Measurements from ENCODE around the gene ANKRD44. TPM values are rescaled to one million over a fixed set of nuclear protein-coding genes. Genes with fewer than 3 reads are reported as not detected.

The ANKRD44 gene
- total RNA-seq, 1 experiment from 2014 or later: 34.6 TPM

DNA sequence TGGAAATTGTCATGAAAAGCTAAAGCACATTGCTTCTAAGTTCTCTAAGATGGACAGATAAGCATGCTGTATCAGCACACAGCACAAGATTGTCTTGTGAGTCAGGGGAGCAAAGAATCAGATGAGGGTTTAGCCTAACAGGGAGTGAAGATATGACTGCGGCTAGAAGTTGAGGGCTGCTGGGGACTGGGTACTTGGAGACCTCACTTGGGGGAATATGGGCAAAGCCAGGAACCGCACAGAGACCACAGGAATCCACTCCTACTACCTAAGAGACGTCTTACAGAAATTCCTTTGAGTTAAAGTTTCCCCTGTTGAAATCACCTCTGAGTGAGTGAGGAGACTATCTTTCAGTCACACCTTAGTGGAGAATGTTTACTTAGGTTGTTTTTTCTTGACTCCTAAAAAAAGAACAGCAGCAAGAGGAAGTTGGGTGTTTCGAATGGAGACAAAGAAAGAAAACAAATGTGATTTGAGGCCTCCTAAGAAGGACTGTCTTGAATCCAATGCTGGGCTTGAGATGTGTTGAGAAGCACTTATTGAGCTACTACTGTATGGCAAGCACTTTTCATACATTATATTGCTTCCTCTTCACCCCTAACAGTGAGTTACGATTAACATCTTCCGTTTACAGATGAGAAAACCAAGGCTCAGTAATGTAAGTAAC is 100.7 kb downstream of the ANKRD44 start:
- no peak for DNase-seq (ENCODE audit: low read depth, low spot score)
- in situ Hi-C loops (cut with HindIII; ENCODE audit: low pct_unique_long_range_greater_than_20kb, low sequenced_read_pairs): no loop called here

DNA sequence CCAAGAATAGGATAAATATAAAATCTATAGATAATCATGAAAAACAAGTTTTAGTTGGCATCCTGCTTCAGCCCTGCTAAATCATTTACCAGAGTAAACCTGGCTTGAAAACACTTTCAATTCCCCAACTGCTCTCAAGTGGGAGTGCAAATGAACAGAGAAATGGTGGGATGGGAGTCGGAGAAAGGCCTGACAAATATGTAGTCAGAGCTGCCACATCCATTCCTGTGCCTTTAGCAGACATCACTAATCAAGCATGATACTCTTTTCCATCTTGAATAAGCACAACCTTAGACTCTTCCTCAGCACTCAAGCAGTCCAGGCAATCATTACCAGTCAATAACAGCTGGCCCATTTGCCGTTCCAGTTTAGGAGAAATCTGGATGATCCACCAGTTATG is 101.3 kb downstream of the ANKRD44 start:
- DNase-seq (ENCODE audit: low read depth, low spot score): peak; percentile 19
- in situ Hi-C loops (cut with HindIII; ENCODE audit: low pct_unique_long_range_greater_than_20kb, low sequenced_read_pairs): no loop called here

DNA sequence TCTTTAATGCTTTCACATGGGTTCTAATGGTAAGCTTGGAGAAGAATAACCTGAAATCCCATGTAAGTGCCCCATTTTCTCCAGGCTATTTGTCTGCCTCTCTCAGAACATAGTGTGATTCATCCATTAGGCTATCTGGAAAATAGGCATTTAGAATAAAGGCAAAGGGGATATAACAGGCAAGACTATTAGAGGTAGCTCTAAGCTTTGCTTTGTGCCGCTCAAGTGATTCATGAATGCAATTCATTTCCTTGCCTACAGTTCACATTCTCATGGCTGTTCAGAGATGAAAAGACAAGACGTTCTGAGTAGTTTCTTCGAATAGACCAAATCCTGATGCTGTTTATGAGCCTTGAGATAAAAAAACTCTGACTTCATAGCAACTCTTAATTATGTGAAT is 101.7 kb downstream of the ANKRD44 start:
- in situ Hi-C loops (cut with HindIII; ENCODE audit: low pct_unique_long_range_greater_than_20kb, low sequenced_read_pairs): no loop called here
- no peak for DNase-seq (ENCODE audit: low read depth, low spot score)

- in situ Hi-C loops (cut with HindIII; ENCODE audit: low pct_unique_long_range_greater_than_20kb, low sequenced_read_pairs): no loop called here
- DNase-seq (ENCODE audit: low read depth, low spot score): no peak
Measured at GRCh38 chr2:197208024-197208423, 102.6 kb downstream of the ANKRD44 start.

GRCh38 chr2:197207598-197207997 is 103.0 kb downstream of the ANKRD44 start:
- no peak for DNase-seq (ENCODE audit: low read depth, low spot score)
- in situ Hi-C loops (cut with HindIII; ENCODE audit: low pct_unique_long_range_greater_than_20kb, low sequenced_read_pairs): no loop called here

DNA sequence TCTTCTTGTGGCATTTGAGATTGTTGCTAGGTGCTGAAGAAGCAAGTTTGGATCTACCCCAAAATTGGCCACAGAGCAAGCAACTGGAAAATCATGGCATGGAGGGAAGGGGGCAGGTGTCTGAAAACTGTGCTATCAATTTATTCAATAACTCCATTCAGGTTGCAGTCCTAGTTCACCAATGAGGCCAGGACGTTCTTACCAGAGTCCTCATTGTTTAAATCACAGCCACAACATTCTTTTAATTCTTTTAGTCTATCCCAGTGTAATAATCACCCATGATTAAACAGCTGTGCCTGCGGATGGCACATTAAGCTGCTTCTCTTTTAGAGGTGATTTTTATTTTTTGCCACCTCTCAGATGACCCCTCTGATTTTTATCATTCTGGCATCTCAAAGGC is 103.5 kb downstream of the ANKRD44 start:
- in situ Hi-C loops (cut with HindIII; ENCODE audit: low pct_unique_long_range_greater_than_20kb, low sequenced_read_pairs): no loop called here
- peak; percentile 13 for DNase-seq (ENCODE audit: low read depth, low spot score)

- DNase-seq (ENCODE audit: low read depth, low spot score): no peak
- in situ Hi-C loops (cut with HindIII; ENCODE audit: low pct_unique_long_range_greater_than_20kb, low sequenced_read_pairs): no loop called here
Measured at GRCh38 chr2:197205585-197206215, 104.9 kb downstream of the ANKRD44 start.

DNA sequence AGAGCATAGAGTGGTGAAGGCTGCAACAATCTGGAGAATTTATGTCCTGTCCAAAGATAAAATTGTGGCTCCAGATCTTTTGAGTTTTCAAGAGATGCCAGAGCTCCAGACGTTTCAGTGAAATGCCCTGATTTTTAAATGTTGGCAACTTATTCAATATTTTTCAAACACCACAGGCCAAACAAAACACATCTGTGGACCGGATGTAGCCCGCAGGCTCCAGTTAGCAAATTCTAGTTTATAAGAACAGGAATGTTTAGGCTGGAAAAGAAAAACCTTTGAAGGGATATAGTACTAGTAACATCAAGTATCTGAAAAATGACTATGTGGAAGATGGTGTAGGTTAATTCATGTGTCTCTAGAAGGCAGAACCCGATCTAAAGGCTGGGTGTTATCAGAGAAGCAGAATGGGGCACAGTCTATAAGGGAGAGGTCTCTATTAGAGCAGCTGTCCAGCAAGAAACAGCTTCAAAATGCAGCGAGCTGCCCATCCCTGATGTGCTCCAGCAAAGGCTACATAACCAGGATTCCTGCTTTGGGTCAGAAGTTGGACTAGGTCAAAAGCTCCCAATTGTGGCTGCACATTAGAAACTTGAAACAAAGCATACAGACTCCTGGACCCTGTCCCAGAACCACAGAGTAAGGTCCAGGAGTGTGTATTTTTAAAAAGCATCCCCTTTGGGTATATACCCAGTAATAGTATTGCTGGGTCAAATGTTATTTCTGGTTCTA is 105.9 kb downstream of the ANKRD44 start:
- no peak for DNase-seq (ENCODE audit: low read depth, low spot score)
- in situ Hi-C loops (cut with HindIII; ENCODE audit: low pct_unique_long_range_greater_than_20kb, low sequenced_read_pairs): no loop called here

DNA sequence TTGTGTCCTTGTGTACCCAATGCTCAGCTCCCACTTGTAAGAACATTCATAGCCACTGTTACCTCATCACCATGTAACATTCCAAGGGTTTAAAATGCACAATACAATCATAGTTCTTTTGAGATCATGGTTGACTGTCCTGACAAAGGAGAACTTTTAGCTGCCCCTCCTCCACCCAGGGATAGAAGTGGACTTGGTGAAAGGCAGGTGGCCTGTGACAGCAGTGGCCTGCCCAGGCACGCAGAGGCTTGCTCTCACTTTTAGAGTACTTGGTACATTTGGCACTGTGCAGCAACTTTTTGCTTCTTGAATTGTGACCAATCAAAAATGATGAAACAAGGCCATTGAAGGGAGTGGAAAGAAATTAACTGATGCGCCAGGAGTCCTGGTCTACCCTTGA is 108.7 kb downstream of the ANKRD44 start:
- in situ Hi-C loops (cut with HindIII; ENCODE audit: low pct_unique_long_range_greater_than_20kb, low sequenced_read_pairs): no loop called here
- DNase-seq (ENCODE audit: low read depth, low spot score): peak; percentile 25

DNA sequence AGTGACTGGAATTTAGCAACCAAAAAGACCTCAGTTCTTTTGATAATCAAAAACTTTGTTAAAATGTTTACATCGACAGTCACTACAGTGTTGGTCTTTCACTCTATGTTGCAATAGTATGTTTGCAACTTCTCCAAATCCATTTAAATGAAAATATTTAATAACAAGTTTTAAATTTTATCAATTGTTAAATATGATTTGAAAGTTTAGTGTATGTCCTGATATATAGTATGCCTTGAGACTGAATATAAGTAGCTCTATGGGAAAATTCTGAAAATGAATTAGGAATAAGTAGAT is 109.9 kb downstream of the ANKRD44 start:
- no peak for DNase-seq (ENCODE audit: low read depth, low spot score)
- in situ Hi-C loops (cut with HindIII; ENCODE audit: low pct_unique_long_range_greater_than_20kb, low sequenced_read_pairs): no loop called here

- no peak for DNase-seq (ENCODE audit: low read depth, low spot score)
- in situ Hi-C loops (cut with HindIII; ENCODE audit: low pct_unique_long_range_greater_than_20kb, low sequenced_read_pairs): no loop called here
Measured at GRCh38 chr2:197200051-197200761, 110.4 kb downstream of the ANKRD44 start.

- in situ Hi-C loops (cut with HindIII; ENCODE audit: low pct_unique_long_range_greater_than_20kb, low sequenced_read_pairs): loop anchor here (25.0 kb wide), 2 partner anchors 88 to 163 kb away; no protein-coding TSS in a partner anchor
- no peak for DNase-seq (ENCODE audit: low read depth, low spot score)
Measured at GRCh38 chr2:197198890-197199289, 111.7 kb downstream of the ANKRD44 start.

GRCh38 chr2:197197895-197198311 is 112.7 kb downstream of the ANKRD44 start:
- DNase-seq (ENCODE audit: low read depth, low spot score): no peak
- in situ Hi-C loops (cut with HindIII; ENCODE audit: low pct_unique_long_range_greater_than_20kb, low sequenced_read_pairs): loop anchor here (25.0 kb wide), 2 partner anchors 89 to 164 kb away; no protein-coding TSS in a partner anchor

DNA sequence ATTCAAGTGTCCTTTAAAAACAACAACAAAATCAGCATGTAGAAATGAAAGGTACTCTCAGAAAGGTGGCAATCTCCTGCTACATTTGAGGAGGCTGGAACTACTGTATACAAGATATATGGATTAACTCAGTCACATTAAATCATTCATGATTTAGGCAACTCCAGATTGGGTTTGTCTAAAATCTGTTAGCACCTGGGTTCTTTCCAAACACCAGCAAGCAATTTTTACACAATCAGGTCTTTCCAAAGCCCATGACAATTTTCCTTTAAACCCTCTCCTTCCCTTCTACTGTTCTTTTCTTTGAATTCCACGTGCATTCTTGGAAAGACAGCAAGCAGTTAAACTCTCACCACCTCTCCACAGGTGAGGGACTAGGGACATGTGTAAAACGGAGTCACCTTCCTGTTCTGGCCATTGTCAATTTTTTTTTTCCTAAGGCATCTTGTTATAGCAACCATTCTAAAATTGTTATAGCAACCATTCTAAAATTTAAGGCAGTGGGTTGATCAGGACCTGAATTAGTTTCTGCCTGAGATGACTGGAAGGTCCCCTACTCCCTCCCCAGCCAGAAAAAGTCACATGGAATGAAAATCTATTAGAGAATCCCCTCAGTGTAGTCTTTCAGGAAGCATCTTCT is 113.9 kb downstream of the ANKRD44 start:
- in situ Hi-C loops (cut with HindIII; ENCODE audit: low pct_unique_long_range_greater_than_20kb, low sequenced_read_pairs): loop anchor here (25.0 kb wide), 2 partner anchors 91 to 166 kb away; no protein-coding TSS in a partner anchor
- no peak for DNase-seq (ENCODE audit: low read depth, low spot score)

DNA sequence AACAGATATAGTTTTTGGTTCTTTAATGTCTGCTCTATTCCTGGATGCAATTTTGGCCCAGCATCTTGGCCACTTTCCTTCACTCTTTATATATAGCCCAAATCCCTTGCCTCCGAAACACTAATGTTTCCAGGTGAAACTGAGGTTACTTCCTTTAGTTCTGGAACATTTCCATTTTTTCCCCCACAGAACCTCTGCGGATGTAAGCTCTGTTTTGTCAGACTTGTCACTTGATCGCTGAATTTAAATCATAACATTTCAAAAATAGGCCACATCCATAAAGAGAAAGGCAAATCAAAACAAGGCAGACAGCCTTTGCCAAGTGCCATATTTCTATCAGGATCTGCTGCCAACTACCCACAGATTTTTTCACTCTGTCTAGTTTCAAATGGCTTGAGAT is 115.1 kb downstream of the ANKRD44 start:
- in situ Hi-C loops (cut with HindIII; ENCODE audit: low pct_unique_long_range_greater_than_20kb, low sequenced_read_pairs): loop anchor here (25.0 kb wide), 2 partner anchors 92 to 167 kb away; no protein-coding TSS in a partner anchor
- no peak for DNase-seq (ENCODE audit: low read depth, low spot score)

DNA sequence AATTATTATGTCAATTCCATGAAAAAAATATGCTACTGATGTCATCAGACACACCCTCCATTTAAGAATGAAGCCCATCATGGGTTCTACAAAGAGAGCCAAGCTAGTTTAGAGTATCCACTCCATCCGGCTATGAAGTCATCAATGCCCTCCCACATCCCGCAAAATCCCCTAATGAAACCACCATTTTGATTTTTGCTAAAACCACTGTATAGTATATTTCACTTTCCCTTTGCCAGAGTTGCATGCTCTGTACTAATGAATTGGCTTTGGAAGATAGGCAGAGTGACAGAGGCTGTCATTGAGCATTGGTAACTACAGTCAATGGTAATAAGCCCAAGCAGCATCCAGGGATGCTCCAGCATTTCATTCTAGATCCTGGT is 118.6 kb downstream of the ANKRD44 start:
- in situ Hi-C loops (cut with HindIII; ENCODE audit: low pct_unique_long_range_greater_than_20kb, low sequenced_read_pairs): loop anchor here (25.0 kb wide), 2 partner anchors 95 to 170 kb away; no protein-coding TSS in a partner anchor

GRCh38 chr2:197191177-197191939 is 119.2 kb downstream of the ANKRD44 start:
- in situ Hi-C loops (cut with HindIII; ENCODE audit: low pct_unique_long_range_greater_than_20kb, low sequenced_read_pairs): loop anchor here (25.0 kb wide), 2 partner anchors 96 to 171 kb away; no protein-coding TSS in a partner anchor
- peak; percentile 64 for DNase-seq (ENCODE audit: low read depth, low spot score)

More for the DNA sequence above, 118.6 kb downstream of the ANKRD44 start:
- peak; percentile 55 for DNase-seq (ENCODE audit: low read depth, low spot score)

All from SK-MEL-5 (cell line).